ENCODE results near the gene LEUTX.

The LEUTX gene

GRCh38 chr19:39765091-39766076 lies 13.3 kb upstream of the LEUTX start:
- Histone ChIP-seq H3K4me1 (peaks cover 0 to 4% (median under 1%) of the 10 kb centered on the region in 10 experiments; a peak in 13 of 20 replicates), H3K4me2 (no peak overlapping the region), H3K36me3 (no peaks in the 10 kb centered on the region), H3K9ac (no peak overlapping the region), H3K9me3 (replicated peaks in 1 of 11) (peaks cover 0 to 8% (median 6%) of the 10 kb centered on the region in 11 experiments; a peak in 13 of 22 replicates), H3K27ac (no peak overlapping the region), H3K4me3 (no peak overlapping the region), H3K27me3 (no peaks in the 10 kb centered on the region), H4K20me1 (no peaks in the 10 kb centered on the region)
- TF ChIP-seq Cebpa-rat (IDR thresholded peaks at IDR 0.05) = no peak

GRCh38 chr19:39768334-39768733 lies 10.3 kb upstream of the LEUTX start:
- peaks cover 0 to 8% (median 6%) of the 10 kb centered on the region in 11 experiments; a peak in 13 of 22 replicates for H3K9me3 ChIP-seq (replicated peaks in 1 of 11)
- no peaks in the 10 kb centered on the region for H4K20me1 ChIP-seq
- no peak overlapping the region for H3K4me3 ChIP-seq
- no peaks in the 10 kb centered on the region for H3K27me3 ChIP-seq
- no peaks in the 10 kb centered on the region for H3K4me1 ChIP-seq
- TF ChIP-seq Cebpa-rat (IDR thresholded peaks at IDR 0.05) = no peak
- H3K9ac ChIP-seq = no peak overlapping the region
- no peaks in the 10 kb centered on the region for H3K36me3 ChIP-seq
- no peak overlapping the region for H3K4me2 ChIP-seq
- H3K27ac ChIP-seq = no peak overlapping the region

DNA sequence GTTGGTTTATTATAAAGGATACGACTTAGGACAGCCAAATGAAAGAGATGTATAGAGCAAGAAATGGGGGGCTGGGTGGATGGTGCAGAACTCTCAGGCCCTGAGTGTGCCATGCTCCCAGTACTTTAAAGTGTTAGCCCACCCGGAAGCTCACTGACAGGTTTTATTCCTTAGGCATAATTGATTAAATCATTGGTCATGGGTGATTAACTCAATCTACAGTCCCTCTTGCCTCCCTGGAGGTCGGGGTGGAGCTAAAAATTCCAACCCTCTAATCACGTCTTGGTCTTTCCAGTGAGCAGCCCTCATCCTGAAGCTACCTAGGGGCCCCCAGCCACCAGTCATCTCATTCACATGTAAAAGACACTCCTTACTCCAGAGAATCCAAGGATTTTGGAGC lies 9.9 kb upstream of the LEUTX start:
- H3K4me3 ChIP-seq = no peak overlapping the region
- no peaks in the 10 kb centered on the region for H4K20me1 ChIP-seq
- H3K27me3 ChIP-seq = no peaks in the 10 kb centered on the region

GRCh38 chr19:39780894-39781293 lies 2.2 kb downstream of the LEUTX start:
- H3K9me3 ChIP-seq (replicated peaks in 1 of 11) = no peaks in the 10 kb centered on the region
- H3K36me3 ChIP-seq = no peaks in the 10 kb centered on the region
- H3K9ac ChIP-seq = no peak overlapping the region
- no peaks in the 10 kb centered on the region for H4K20me1 ChIP-seq
- H3K4me2 ChIP-seq = no peak overlapping the region
- no peak overlapping the region for H3K27ac ChIP-seq
- H3K4me1 ChIP-seq = no peaks in the 10 kb centered on the region
- H3K27me3 ChIP-seq = no peaks in the 10 kb centered on the region
- H3K4me3 ChIP-seq = no peak overlapping the region
- no peak for TF ChIP-seq Cebpa-rat (IDR thresholded peaks at IDR 0.05)

More for the DNA sequence above, 9.9 kb upstream of the LEUTX start:
- no peak for TF ChIP-seq Cebpa-rat (IDR thresholded peaks at IDR 0.05)
- Histone ChIP-seq H3K36me3 (no peaks in the 10 kb centered on the region), H3K27ac (no peak overlapping the region), H3K9ac (no peak overlapping the region), H3K4me1 (no peaks in the 10 kb centered on the region), H3K9me3 (replicated peaks in 1 of 11) (peaks cover 0 to 8% (median 6%) of the 10 kb centered on the region in 11 experiments; a peak in 13 of 22 replicates), H3K4me2 (no peak overlapping the region)

GRCh38 chr19:39788244-39788643 lies 9.6 kb downstream of the LEUTX start:
- no peaks in the 10 kb centered on the region for H3K36me3 ChIP-seq
- no peaks in the 10 kb centered on the region for H3K27me3 ChIP-seq
- H3K4me3 ChIP-seq = no peak overlapping the region
- H4K20me1 ChIP-seq = no peaks in the 10 kb centered on the region
- H3K4me1 ChIP-seq = no peaks in the 10 kb centered on the region
- H3K9ac ChIP-seq = no peak overlapping the region
- H3K9me3 ChIP-seq (replicated peaks in 1 of 11) = peaks cover 22 to 29% (median 26%) of the 10 kb centered on the region in 11 experiments
- H3K27ac ChIP-seq = no peak overlapping the region
- no peak for TF ChIP-seq Cebpa-rat (IDR thresholded peaks at IDR 0.05)
- no peak overlapping the region for H3K4me2 ChIP-seq

DNA sequence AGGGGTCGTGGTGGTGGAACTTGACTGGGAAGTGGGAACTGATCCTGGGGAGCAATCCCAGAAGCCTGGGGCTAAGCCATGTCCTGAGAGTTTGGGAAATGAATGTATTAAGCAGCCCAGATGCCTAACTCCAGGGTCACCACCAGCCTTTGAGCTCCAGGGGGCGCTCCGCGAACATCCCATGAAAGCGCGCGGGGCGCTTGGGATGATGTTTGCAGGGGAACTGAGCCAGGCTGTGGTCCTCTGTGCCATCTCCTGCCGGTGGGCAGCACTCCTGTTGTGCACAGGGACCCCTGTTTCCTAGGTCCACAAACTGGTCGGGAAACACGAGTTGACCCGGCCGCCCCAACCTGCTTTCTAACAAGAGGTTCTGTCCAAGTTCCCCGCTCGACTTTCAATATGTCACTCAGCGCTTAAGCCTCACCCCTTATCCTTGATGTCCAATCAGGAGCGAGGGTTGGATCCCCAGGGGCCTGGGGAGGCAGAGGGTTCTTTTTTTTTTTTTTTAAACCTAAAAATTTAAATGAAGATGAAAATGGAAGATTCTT lies 14.4 kb downstream of the LEUTX start:
- peaks cover 11 to 16% (median 12%) of the 10 kb centered on the region in 11 experiments for H3K9me3 ChIP-seq (replicated peaks in 1 of 11)
- peaks cover 4 to 9% (median 7%) of the 10 kb centered on the region in 10 experiments; a peak in 16 of 20 replicates for H3K4me1 ChIP-seq
- H3K4me2 ChIP-seq = peak overlapping the region; percentile 42 to 81 (median 63); a peak in 21 of 22 replicates
- TF ChIP-seq Cebpa-rat (IDR thresholded peaks at IDR 0.05) = no peak
- no peaks in the 10 kb centered on the region for H4K20me1 ChIP-seq
- no peaks in the 10 kb centered on the region for H3K27me3 ChIP-seq
- peak overlapping the region in 7 of 11 experiments; percentile 6 to 51 (median 46); a peak in 5 of 22 replicates for H3K9ac ChIP-seq
- peak overlapping the region; percentile 47 to 72 (median 59) for H3K4me3 ChIP-seq
- no peak overlapping the region for H3K27ac ChIP-seq
- no peaks in the 10 kb centered on the region for H3K36me3 ChIP-seq

GRCh38 chr19:39795001-39795400 lies 16.3 kb downstream of the LEUTX start:
- peak overlapping the region in 7 of 11 experiments; percentile 6 to 47 (median 20); a peak in 8 of 22 replicates for H3K4me2 ChIP-seq

DNA sequence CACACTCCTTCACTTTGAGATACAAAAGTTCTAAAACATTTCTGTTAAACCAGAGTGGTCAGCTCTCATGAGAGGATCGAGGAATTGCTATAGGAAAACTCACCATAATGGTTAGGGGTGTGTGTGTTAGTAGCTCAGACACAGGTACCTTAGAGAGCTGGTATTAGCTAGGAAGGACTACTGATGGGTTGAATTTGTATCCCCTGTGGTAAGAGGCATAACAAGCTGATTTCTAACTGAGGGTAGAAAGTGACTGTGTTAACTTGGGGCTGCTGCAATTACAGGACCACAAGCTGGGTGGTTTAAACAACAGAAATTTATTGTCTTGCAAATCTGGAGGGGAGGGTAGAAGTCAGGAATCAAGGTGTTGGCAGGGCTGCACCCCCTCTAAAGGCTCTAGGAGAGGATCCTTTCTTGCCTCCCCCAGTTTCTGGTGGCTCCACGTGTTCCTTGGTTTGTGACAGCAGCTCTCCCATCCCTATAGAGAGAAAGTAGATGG lies 17.4 kb downstream of the LEUTX start:
- no peak for TF ChIP-seq Cebpa-rat (IDR thresholded peaks at IDR 0.05)
- H3K27ac ChIP-seq = no peak overlapping the region
- no peaks in the 10 kb centered on the region for H4K20me1 ChIP-seq
- H3K36me3 ChIP-seq = no peaks in the 10 kb centered on the region
- peaks cover 4 to 9% (median 7%) of the 10 kb centered on the region in 10 experiments; a peak in 16 of 20 replicates for H3K4me1 ChIP-seq
- H3K27me3 ChIP-seq = no peaks in the 10 kb centered on the region
- H3K4me2 ChIP-seq = no peak overlapping the region
- H3K4me3 ChIP-seq = no peak overlapping the region
- H3K9ac ChIP-seq = no peak overlapping the region
- no peaks in the 10 kb centered on the region for H3K9me3 ChIP-seq (replicated peaks in 1 of 11)

More at GRCh38 chr19:39795001-39795400, 16.3 kb downstream of the LEUTX start:
- H3K4me3 ChIP-seq = no peak overlapping the region
- no peak for TF ChIP-seq Cebpa-rat (IDR thresholded peaks at IDR 0.05)
- no peak overlapping the region for H3K27ac ChIP-seq
- H3K36me3 ChIP-seq = no peaks in the 10 kb centered on the region
- no peaks in the 10 kb centered on the region for H3K9me3 ChIP-seq (replicated peaks in 1 of 11)
- H4K20me1 ChIP-seq = no peaks in the 10 kb centered on the region
- H3K4me1 ChIP-seq = peaks cover 4 to 9% (median 7%) of the 10 kb centered on the region in 10 experiments; a peak in 16 of 20 replicates
- no peaks in the 10 kb centered on the region for H3K27me3 ChIP-seq
- no peak overlapping the region for H3K9ac ChIP-seq

- no peak overlapping the region for H3K9ac ChIP-seq
- no peaks in the 10 kb centered on the region for H3K27me3 ChIP-seq
- H3K9me3 ChIP-seq (replicated peaks in 1 of 11) = no peaks in the 10 kb centered on the region
- no peaks in the 10 kb centered on the region for H3K36me3 ChIP-seq
- H3K27ac ChIP-seq = no peak overlapping the region
- TF ChIP-seq Cebpa-rat (IDR thresholded peaks at IDR 0.05) = no peak
- peaks cover 4 to 9% (median 7%) of the 10 kb centered on the region in 10 experiments; a peak in 16 of 20 replicates for H3K4me1 ChIP-seq
- H3K4me3 ChIP-seq = no peak overlapping the region
- no peak overlapping the region for H3K4me2 ChIP-seq
- H4K20me1 ChIP-seq = no peaks in the 10 kb centered on the region
Measured at GRCh38 chr19:39797083-39797482, 18.4 kb downstream of the LEUTX start.
